HEK293 (cell line): ENCODE measurements around the gene FBXL15.

Source experiments
- CTCF ChIA-PET: fragments of 350-600 bp; formaldehyde crosslinking; extraction: SDS; loops from one replicate; lab custom pipeline; 2021; ENCODE audit warnings: antibody characterized with exemption; lab: Yijun Ruan, JAX
- POLR2A ChIA-PET: fragments of 300-600 bp; formaldehyde crosslinking; extraction: SDS; loops from one replicate; lab custom pipeline; 2020; ENCODE audit warnings: antibody characterized with exemption, inconsistent platforms; lab: Yijun Ruan, JAX
- H3K27ac ChIP-seq: fragments of 200-500 bp; sonication (Bioruptor generic); 2 replicates; pipeline ENCODE4 v1.5.1; 2014; ENCODE audit warnings: low read depth, low read length, control low read depth, inconsistent platforms; ENCODE audit errors: extremely low read depth
- H3K36me3 ChIP-seq, 2 experiments: fragments of 200-500 bp in 1 of 2; sonication (Bioruptor generic) in 1 of 2; 1 replicate in 1 of 2; 2 replicates in 1 of 2; pipeline ENCODE4 v1.5.1; 2014 to 2017; ENCODE audit warnings: inconsistent platforms in 2 of 2, low read length in 2 of 2; ENCODE audit not compliant: control insufficient read depth in 2 of 2, insufficient read depth in 1 of 2
- H3K4me1 ChIP-seq: fragments of 200-500 bp; sonication (Bioruptor generic); 2 replicates; pipeline ENCODE4 v1.5.1; 2014; ENCODE audit warnings: mild to moderate bottlenecking, low read length, inconsistent platforms; ENCODE audit not compliant: control insufficient read depth, insufficient read depth
- H3K4me3 ChIP-seq: 2 replicates; pipeline ENCODE4 v1.5.1; 2011; ENCODE audit warnings: low read depth, mild to moderate bottlenecking, control low read depth, low read length, moderate library complexity
- H3K9me3 ChIP-seq: fragments of 200-500 bp; sonication (Bioruptor generic); 2 replicates; pipeline ENCODE4 v1.5.1; 2014; ENCODE audit warnings: low read depth, low read length, inconsistent platforms; ENCODE audit not compliant: control insufficient read depth, insufficient read depth
- IKZF3 ChIP-seq: fragments of 450-650 bp; IDR thresholded peaks from 2 replicates; pipeline ENCODE4 v1.5.0; 2018; ENCODE audit warnings: missing biosample characterization, mild to moderate bottlenecking, missing genetic modification characterization, moderate library complexity
- ZBTB17 ChIP-seq: fragments of 450-650 bp; formaldehyde crosslinking; IDR thresholded peaks from 2 replicates; pipeline ENCODE4 v1.5.1; 2016; ENCODE audit warnings: missing biosample characterization, missing genetic modification characterization
- ZFHX2 ChIP-seq: fragments of 450-650 bp; formaldehyde crosslinking; conservative IDR thresholded peaks from 2 replicates; pipeline ENCODE4 v1.5.1; 2016; ENCODE audit warnings: missing biosample characterization, missing genetic modification characterization
- ZFP3 ChIP-seq: fragments of 450-650 bp; formaldehyde crosslinking; IDR thresholded peaks from 2 replicates; pipeline ENCODE4 v1.5.1; 2016; ENCODE audit warnings: low read depth, missing biosample characterization, missing genetic modification characterization
- ZFP37 ChIP-seq: fragments of 450-650 bp; formaldehyde crosslinking; IDR thresholded peaks from 2 replicates; pipeline ENCODE4 v1.5.1; 2016; ENCODE audit warnings: missing biosample characterization, missing genetic modification characterization
- ZNF132 ChIP-seq: fragments of 450-650 bp; formaldehyde crosslinking; IDR thresholded peaks from 2 replicates; pipeline ENCODE4 v1.5.1; 2017; ENCODE audit warnings: missing biosample characterization, missing genetic modification characterization, borderline replicate concordance
- ZNF140 ChIP-seq: fragments of 450-650 bp; formaldehyde crosslinking; IDR thresholded peaks from 2 replicates; pipeline ENCODE4 v1.5.1; 2016; ENCODE audit warnings: missing biosample characterization, missing genetic modification characterization
- ZNF155 ChIP-seq: fragments of 450-650 bp; formaldehyde crosslinking; IDR thresholded peaks from 2 replicates; pipeline ENCODE4 v1.5.1; 2016; ENCODE audit warnings: missing biosample characterization, missing genetic modification characterization
- ZNF23 ChIP-seq: fragments of 450-650 bp; formaldehyde crosslinking; IDR thresholded peaks from 2 replicates; pipeline ENCODE4 v1.5.1; 2016; ENCODE audit warnings: missing biosample characterization, missing genetic modification characterization, borderline replicate concordance
- ZNF341 ChIP-seq: fragments of 450-650 bp; formaldehyde crosslinking; IDR thresholded peaks from 2 replicates; pipeline ENCODE4; 2016; ENCODE audit warnings: low read depth, missing biosample characterization, missing genetic modification characterization
- ZNF394 ChIP-seq: fragments of 450-650 bp; formaldehyde crosslinking; IDR thresholded peaks from 2 replicates; pipeline ENCODE4 v1.5.1; 2016; ENCODE audit warnings: missing biosample characterization, missing genetic modification characterization, mild to moderate bottlenecking, moderate library complexity, borderline replicate concordance
- ZNF701 ChIP-seq: fragments of 450-650 bp; formaldehyde crosslinking; IDR thresholded peaks from 2 replicates; pipeline ENCODE4 v1.5.1; 2016; ENCODE audit warnings: missing biosample characterization, missing genetic modification characterization
- ZNF76 ChIP-seq: fragments of 450-650 bp; formaldehyde crosslinking; IDR thresholded peaks from 2 replicates; pipeline ENCODE4; 2016; ENCODE audit warnings: low read depth, missing biosample characterization, missing genetic modification characterization, borderline replicate concordance
- TF ChIP-seq, protein P1 (sequence below): fragments of 450-650 bp; formaldehyde crosslinking; IDR thresholded peaks from 2 replicates; pipeline ENCODE4 v1.5.1; 2017; ENCODE audit warnings: missing biosample characterization, missing genetic modification characterization
- TF ChIP-seq, protein P2 (sequence below): fragments of 450-650 bp; formaldehyde crosslinking; IDR thresholded peaks from 2 replicates; pipeline ENCODE4 v1.5.1; 2016; ENCODE audit warnings: missing biosample characterization, missing genetic modification characterization

The FBXL15 gene

DNA sequence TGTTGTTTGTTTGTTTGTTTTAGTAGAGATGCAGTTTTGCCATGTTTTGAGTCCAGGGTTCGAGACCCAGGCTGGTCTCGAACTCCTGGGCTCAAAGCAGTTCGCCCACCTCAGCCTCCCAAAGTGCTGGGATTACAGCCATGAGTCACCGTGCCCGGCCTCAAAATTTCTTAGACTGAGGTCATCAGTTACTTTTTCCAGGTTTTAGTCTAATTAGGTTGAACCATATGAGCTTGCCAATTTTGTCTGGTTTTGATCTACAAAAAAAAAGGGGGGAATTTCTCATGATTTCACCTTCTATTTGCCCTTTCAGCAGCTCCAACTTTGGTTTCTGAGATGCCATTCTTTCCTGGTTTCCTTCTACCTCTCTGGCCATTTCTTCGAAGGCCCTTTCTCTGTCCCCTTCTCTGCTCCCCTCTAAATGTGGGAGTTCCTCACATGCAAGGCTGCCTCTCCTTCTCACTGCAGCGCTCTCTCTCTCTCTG lies 6.2 kb downstream of the FBXL15 start (continued):
- TF ChIP-seq, protein P1, sequence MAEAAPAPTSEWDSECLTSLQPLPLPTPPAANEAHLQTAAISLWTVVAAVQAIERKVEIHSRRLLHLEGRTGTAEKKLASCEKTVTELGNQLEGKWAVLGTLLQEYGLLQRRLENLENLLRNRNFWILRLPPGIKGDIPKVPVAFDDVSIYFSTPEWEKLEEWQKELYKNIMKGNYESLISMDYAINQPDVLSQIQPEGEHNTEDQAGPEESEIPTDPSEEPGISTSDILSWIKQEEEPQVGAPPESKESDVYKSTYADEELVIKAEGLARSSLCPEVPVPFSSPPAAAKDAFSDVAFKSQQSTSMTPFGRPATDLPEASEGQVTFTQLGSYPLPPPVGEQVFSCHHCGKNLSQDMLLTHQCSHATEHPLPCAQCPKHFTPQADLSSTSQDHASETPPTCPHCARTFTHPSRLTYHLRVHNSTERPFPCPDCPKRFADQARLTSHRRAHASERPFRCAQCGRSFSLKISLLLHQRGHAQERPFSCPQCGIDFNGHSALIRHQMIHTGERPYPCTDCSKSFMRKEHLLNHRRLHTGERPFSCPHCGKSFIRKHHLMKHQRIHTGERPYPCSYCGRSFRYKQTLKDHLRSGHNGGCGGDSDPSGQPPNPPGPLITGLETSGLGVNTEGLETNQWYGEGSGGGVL (tag by site-specific recombination): peak; percentile 71
- TF ChIP-seq, protein P2, sequence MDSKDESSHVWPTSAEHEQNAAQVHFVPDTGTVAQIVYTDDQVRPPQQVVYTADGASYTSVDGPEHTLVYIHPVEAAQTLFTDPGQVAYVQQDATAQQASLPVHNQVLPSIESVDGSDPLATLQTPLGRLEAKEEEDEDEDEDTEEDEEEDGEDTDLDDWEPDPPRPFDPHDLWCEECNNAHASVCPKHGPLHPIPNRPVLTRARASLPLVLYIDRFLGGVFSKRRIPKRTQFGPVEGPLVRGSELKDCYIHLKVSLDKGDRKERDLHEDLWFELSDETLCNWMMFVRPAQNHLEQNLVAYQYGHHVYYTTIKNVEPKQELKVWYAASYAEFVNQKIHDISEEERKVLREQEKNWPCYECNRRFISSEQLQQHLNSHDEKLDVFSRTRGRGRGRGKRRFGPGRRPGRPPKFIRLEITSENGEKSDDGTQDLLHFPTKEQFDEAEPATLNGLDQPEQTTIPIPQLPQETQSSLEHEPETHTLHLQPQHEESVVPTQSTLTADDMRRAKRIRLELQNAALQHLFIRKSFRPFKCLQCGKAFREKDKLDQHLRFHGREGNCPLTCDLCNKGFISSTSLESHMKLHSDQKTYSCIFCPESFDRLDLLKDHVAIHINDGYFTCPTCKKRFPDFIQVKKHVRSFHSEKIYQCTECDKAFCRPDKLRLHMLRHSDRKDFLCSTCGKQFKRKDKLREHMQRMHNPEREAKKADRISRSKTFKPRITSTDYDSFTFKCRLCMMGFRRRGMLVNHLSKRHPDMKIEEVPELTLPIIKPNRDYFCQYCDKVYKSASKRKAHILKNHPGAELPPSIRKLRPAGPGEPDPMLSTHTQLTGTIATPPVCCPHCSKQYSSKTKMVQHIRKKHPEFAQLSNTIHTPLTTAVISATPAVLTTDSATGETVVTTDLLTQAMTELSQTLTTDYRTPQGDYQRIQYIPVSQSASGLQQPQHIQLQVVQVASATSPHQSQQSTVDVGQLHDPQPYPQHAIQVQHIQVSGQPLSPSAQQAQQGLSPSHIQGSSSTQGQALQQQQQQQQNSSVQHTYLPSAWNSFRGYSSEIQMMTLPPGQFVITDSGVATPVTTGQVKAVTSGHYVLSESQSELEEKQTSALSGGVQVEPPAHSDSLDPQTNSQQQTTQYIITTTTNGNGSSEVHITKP (tag by site-specific recombination): peak; percentile 96
- TF ChIP-seq ZNF394 (tag by site-specific recombination) (0 out of 2 replicates have a peak, but pooled peaks have one; percentile 34), ZFHX2 (peak; percentile 35; the same call in 1 of the 2 replicates)

DNA sequence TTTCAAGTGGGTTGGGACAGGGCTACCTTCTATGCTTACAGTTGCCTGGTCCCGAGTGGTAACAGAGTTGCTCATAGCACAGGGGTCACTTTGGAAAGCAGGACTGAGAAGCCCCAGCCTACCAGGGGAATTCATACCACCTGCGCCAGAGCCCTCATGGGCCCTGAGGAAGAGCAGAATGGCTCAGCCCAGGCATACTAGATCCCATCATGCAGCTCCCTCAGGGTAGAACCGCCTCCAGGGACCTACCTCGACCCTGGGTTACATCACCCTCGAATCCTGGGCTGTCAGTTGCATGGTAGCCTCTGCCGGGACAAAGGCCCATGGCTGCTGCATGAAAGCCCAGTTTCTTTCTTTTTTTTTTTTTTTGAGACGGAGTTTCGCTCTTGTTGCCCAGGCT lies 8.8 kb downstream of the FBXL15 start:
- no peak overlapping the region for H3K4me3 ChIP-seq
- no peaks in the 10 kb centered on the region for H3K9me3 ChIP-seq
- ChIA-PET POLR2A (interaction anchor here (0.8 to 1.0 kb wide), 2 partner anchors 9 to 32 kb away, joined by 5 to 7 read pairs; no protein-coding TSS in a partner anchor), CTCF (interaction anchor here (1.3 kb wide), 1 partner anchor 30 kb away, joined by 4 read pairs; no protein-coding TSS in a partner anchor)
- peaks cover 0 to 14% of the 10 kb centered on the region in 2 experiments; a peak in 1 of 3 replicates for H3K36me3 ChIP-seq
- H3K27ac ChIP-seq: no peak overlapping the region
- TF ChIP-seq ZNF701 (tag by site-specific recombination): no peak
- TF ChIP-seq ZNF23 (tag by site-specific recombination): no peak
- TF ChIP-seq, protein P2 (tag by site-specific recombination): 0 out of 2 replicates have a peak, but pooled peaks have one; percentile 26
- no peak for TF ChIP-seq ZFP3 (tag by site-specific recombination)
- no peak for TF ChIP-seq ZFP37 (tag by site-specific recombination)
- TF ChIP-seq ZNF140: 0 out of 2 replicates have a peak, but pooled peaks have one; percentile 12
- H3K4me1 ChIP-seq: peaks cover 3% of the 10 kb centered on the region; the same call in 1 of the 2 replicates

DNA sequence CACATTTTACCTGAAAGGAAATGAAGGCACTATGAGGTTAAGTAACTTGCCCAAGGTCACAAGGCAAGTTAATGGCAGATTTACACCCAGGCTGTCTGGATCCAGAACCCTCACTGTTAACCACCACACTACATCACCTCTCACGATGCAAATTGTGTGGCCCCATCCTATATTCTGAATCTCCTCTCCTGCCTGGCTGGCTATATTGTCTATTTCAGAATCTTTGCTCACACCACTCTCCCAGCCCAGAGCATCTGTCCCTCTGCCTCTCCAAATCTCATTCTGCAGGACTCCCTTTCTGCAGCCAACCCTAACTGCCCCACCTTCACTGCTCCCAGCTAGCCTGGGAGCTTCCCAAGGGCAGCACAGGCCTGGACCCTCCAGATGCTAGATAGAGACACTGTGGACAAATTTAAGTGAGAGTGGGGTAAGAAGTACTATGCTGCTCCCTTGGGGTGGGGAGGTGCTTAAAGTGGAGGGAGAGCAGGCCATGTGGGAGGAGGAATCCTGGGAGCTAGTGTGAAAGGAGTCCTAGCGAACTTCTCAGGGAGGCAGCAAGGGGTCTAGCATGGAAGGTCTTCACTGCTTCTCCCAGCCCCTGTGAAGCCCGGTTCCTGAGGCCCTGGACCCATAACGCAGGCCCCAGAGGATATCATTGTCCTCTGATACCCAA lies 11.0 kb downstream of the FBXL15 start:
- Histone ChIP-seq H3K4me3 (peak overlapping the region; percentile 62), H3K9me3 (no peaks in the 10 kb centered on the region), H3K27ac (peak overlapping the region; percentile 89), H3K36me3 (peaks cover 0 to 4% of the 10 kb centered on the region in 2 experiments; a peak in 1 of 3 replicates), H3K4me1 (peaks cover 3% of the 10 kb centered on the region; the same call in 1 of the 2 replicates)
- ChIA-PET CTCF (interaction anchor here (0.8 to 3.7 kb wide), 8 partner anchors 8 to 165 kb away, joined by 3 to 14 read pairs (median 4); partner anchors contain the start of gene FBXL15), POLR2A (interaction anchor here (0.8 to 3.0 kb wide), 10 partner anchors 9 to 202 kb away, joined by 3 to 60 read pairs (median 8); partner anchors contain the start of genes C10orf95, FBXL15 and NFKB2)
- TF ChIP-seq ZNF76 (tag by site-specific recombination) (peak; percentile 83; the same call in 1 of the 2 replicates), IKZF3 (tag by site-specific recombination) (0 out of 2 replicates have a peak, but pooled peaks have one; percentile 50), ZNF341 (tag by site-specific recombination) (peak; percentile 72), ZNF132 (tag by site-specific recombination) (no peak), ZBTB17 (tag by site-specific recombination) (peak; percentile 95), ZNF155 (tag by site-specific recombination) (no peak)
- TF ChIP-seq, protein P1 (tag by site-specific recombination): peak; percentile 59
